ENCODE results near the gene KCTD17.

KCTD17 gene

GRCh38 chr22:37105990-37106389, 54.4 kb downstream of the KCTD17 start:
- no peak for DNase-seq (ENCODE audit: low read depth)

GRCh38 chr22:37107816-37108621, 56.5 kb downstream of the KCTD17 start:
- no peak for DNase-seq (ENCODE audit: low read depth)

- DNase-seq (ENCODE audit: low read depth): no peak
Measured at GRCh38 chr22:37109242-37109917, 57.8 kb downstream of the KCTD17 start, which contains the start of gene TMPRSS6. TMPRSS6 (minus strand) TSS chr22:37109713; CDS start chr22:37103417, 6,296 bp downstream.

GRCh38 chr22:37111156-37111717, 59.7 kb downstream of the KCTD17 start:
- DNase-seq (ENCODE audit: low read depth): no peak

- no peak for DNase-seq (ENCODE audit: low read depth)
Measured at GRCh38 chr22:37112084-37112728, 60.7 kb downstream of the KCTD17 start.

Measured in stimulated activated CD8-positive, alpha-beta memory T cell treated with anti-CD3 and anti-CD28 coated beads, Interleukin-12 subunit alpha, Interleukin-12 subunit beta, amount 100 ng/mL, for 4 hours (primary cell).